Activated T-cell treated with anti-CD3 and anti-CD28 coated beads, Interleukin-2, amount 50 U/mL, for 24 hours (primary cell): ENCODE data around the gene PRKAR2B.

Source experiments
- DNase-seq: peaks from one replicate; pipeline ENCODE4 v3.0.0-alpha.2; 2020
- H3K27ac Mint-ChIP-seq: 2 replicates; pipeline ENCODE4 v1.8.0; 2020; ENCODE audit warnings: mild to moderate bottlenecking, mixed read lengths
- H3K27me3 Mint-ChIP-seq: 2 replicates; pipeline ENCODE4 v1.8.0; 2020; ENCODE audit warnings: mixed read lengths
- H3K36me3 Mint-ChIP-seq: 2 replicates; pipeline ENCODE4 v1.8.0; 2020; ENCODE audit warnings: low read depth, mixed read lengths
- H3K4me1 Mint-ChIP-seq: 2 replicates; pipeline ENCODE4 v1.8.0; 2020; ENCODE audit warnings: low read depth, mixed read lengths
- H3K4me3 Mint-ChIP-seq: 2 replicates; pipeline ENCODE4 v1.8.0; 2020; ENCODE audit warnings: mild to moderate bottlenecking, moderate library complexity, mixed read lengths
- H3K9me3 Mint-ChIP-seq: 2 replicates; pipeline ENCODE4 v1.8.0; 2020; ENCODE audit warnings: mixed read lengths

The PRKAR2B gene

GRCh38 chr7:107187774-107188173 lies 143.3 kb downstream of the PRKAR2B start:
- peak overlapping the region; percentile 63 for H3K27ac Mint-ChIP-seq
- peaks cover 84% of the 10 kb centered on the region for H3K36me3 Mint-ChIP-seq
- H3K9me3 Mint-ChIP-seq = no peaks in the 10 kb centered on the region
- DNase-seq = no peak
- no peak overlapping the region for H3K4me3 Mint-ChIP-seq
- H3K4me1 Mint-ChIP-seq = peaks cover 16% of the 10 kb centered on the region
- H3K27me3 Mint-ChIP-seq = no peaks in the 10 kb centered on the region

- DNase-seq = no peak
- Mint-ChIP-seq H3K36me3 (peaks cover 80% of the 10 kb centered on the region), H3K27me3 (no peaks in the 10 kb centered on the region), H3K27ac (no peak overlapping the region), H3K4me1 (peaks cover 7% of the 10 kb centered on the region), H3K9me3 (no peaks in the 10 kb centered on the region), H3K4me3 (no peak overlapping the region)
Observed at GRCh38 chr7:107190090-107190489, 145.6 kb downstream of the PRKAR2B start.

- H3K4me1 Mint-ChIP-seq = peaks cover 4% of the 10 kb centered on the region
- peak overlapping the region; percentile 74 for H3K27ac Mint-ChIP-seq
- H3K36me3 Mint-ChIP-seq = peaks cover 75% of the 10 kb centered on the region
- no peak overlapping the region for H3K4me3 Mint-ChIP-seq
- DNase-seq = no peak
- H3K9me3 Mint-ChIP-seq = no peaks in the 10 kb centered on the region
- H3K27me3 Mint-ChIP-seq = no peaks in the 10 kb centered on the region
Observed at GRCh38 chr7:107194052-107194451, 149.5 kb downstream of the PRKAR2B start.

- Mint-ChIP-seq H3K4me3 (no peak overlapping the region), H3K27me3 (no peaks in the 10 kb centered on the region), H3K9me3 (no peaks in the 10 kb centered on the region), H3K4me1 (peaks cover 3% of the 10 kb centered on the region), H3K27ac (peak overlapping the region; percentile 80), H3K36me3 (peaks cover 78% of the 10 kb centered on the region)
- no peak for DNase-seq
Observed at GRCh38 chr7:107196834-107197610, 152.5 kb downstream of the PRKAR2B start.

DNA sequence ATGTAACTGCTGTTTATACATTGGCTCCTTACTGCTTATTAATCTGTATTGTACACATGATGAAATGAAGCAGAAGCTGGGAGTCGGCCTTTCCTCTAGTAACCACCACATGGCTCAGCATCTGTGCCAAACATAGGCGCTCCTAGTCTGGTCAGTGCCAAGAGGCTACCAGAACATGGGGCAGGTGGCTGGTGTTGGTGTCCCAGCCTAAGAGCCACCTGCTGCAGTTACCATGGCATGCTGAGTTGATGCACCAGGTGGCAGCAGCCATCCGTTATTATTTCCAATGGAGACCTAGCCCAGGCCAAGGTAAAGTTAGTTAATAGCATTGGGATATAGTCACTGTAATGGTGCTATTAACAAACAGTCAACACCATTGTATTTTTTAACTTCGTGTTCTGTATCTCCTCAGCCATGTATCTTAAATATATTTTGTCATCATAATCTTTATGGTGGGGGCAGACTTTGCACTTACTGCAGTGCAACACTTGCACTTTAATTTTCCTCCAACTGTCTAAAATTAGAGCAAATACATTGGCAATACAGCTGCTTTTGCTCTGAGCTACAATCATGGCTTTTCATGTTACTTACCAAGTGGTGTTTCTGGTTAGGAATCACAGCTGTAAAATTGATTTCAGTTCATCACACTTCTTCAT lies 157.4 kb downstream of the PRKAR2B start:
- H3K27me3 Mint-ChIP-seq = no peaks in the 10 kb centered on the region
- peaks cover 92% of the 10 kb centered on the region for H3K36me3 Mint-ChIP-seq
- no peaks in the 10 kb centered on the region for H3K4me1 Mint-ChIP-seq
- DNase-seq = peak; percentile 44
- H3K9me3 Mint-ChIP-seq = no peaks in the 10 kb centered on the region
- peak overlapping the region; percentile 56 for H3K27ac Mint-ChIP-seq
- H3K4me3 Mint-ChIP-seq = no peak overlapping the region

DNA sequence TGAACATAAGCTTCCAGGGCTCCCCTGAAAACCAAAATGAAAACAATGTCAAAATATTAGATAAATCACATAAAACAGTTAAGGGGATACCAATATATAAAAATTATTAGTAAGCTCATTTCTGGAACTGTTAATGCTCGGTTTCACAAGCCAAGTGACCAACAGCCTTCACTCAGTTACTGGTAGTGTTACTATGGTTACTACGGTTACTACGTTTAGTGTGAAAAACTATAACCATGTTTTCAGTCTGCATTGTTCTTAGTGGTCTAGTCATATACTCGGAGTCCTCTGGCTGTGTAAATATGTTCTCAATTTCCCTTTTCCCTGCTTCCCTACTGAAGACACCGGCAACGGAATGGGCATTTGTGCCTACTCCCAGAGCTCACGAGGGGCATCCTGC lies 159.1 kb downstream of the PRKAR2B start:
- no peak overlapping the region for H3K4me3 Mint-ChIP-seq
- H3K27ac Mint-ChIP-seq = peak overlapping the region; percentile 18
- H3K4me1 Mint-ChIP-seq = no peaks in the 10 kb centered on the region
- peaks cover 94% of the 10 kb centered on the region for H3K36me3 Mint-ChIP-seq
- no peaks in the 10 kb centered on the region for H3K27me3 Mint-ChIP-seq
- no peak for DNase-seq
- no peaks in the 10 kb centered on the region for H3K9me3 Mint-ChIP-seq

DNA sequence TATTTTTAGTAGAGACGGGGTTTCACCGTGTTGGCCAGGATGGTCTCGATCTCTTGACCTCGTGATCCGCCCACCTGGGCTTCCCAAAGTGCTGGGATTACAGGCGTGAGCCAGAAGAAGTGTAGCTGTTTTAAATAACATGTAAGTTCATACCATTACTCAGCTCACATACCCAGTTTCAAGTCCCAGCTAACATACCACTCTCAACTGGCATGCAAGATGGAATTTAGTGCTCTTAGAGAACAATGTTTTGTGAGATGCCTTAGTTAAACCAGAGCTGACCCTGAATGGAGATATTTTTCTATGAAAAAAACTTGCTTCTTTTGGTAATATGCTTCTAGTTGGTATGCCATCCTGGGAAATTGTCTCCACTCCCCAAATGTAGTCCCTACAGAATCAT lies 161.6 kb downstream of the PRKAR2B start:
- H3K9me3 Mint-ChIP-seq = no peaks in the 10 kb centered on the region
- peaks cover 94% of the 10 kb centered on the region for H3K36me3 Mint-ChIP-seq
- no peak overlapping the region for H3K4me3 Mint-ChIP-seq
- no peak for DNase-seq
- H3K4me1 Mint-ChIP-seq = no peaks in the 10 kb centered on the region
- H3K27ac Mint-ChIP-seq = no peak overlapping the region
- no peaks in the 10 kb centered on the region for H3K27me3 Mint-ChIP-seq

- Mint-ChIP-seq H3K4me1 (no peaks in the 10 kb centered on the region), H3K36me3 (peaks cover 94% of the 10 kb centered on the region), H3K27ac (no peak overlapping the region), H3K4me3 (no peak overlapping the region), H3K9me3 (no peaks in the 10 kb centered on the region), H3K27me3 (no peaks in the 10 kb centered on the region)
- DNase-seq = no peak
Observed at GRCh38 chr7:107206706-107207105, 162.2 kb downstream of the PRKAR2B start.

DNA sequence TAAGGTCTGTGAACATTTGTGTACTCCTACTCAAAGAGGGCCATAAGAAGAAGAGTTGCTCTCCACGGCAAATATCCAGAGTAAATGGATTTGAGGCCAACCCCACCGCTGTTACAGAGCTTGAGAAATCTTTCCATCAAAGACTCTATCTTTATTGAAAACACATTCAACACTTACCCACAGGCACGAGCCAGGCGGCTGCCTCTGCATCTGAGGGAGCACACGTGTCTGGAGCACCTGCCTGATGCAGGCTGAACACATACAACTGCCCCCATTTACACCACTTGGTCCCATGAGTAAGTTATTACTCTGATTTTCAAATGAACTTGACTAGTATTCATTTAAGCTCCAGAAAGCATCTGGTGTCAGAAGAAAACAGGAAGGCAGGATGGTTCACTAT lies 163.0 kb downstream of the PRKAR2B start:
- Mint-ChIP-seq H3K27me3 (no peaks in the 10 kb centered on the region), H3K36me3 (peaks cover 89% of the 10 kb centered on the region), H3K9me3 (no peaks in the 10 kb centered on the region), H3K4me3 (no peak overlapping the region), H3K4me1 (peaks cover 1% of the 10 kb centered on the region), H3K27ac (peak overlapping the region; percentile 26)
- no peak for DNase-seq

GRCh38 chr7:107208024-107208521 lies 163.6 kb downstream of the PRKAR2B start:
- H3K4me3 Mint-ChIP-seq = no peak overlapping the region
- H3K27ac Mint-ChIP-seq = peak overlapping the region; percentile 26
- H3K36me3 Mint-ChIP-seq = peaks cover 89% of the 10 kb centered on the region
- H3K4me1 Mint-ChIP-seq = peaks cover 4% of the 10 kb centered on the region
- H3K27me3 Mint-ChIP-seq = no peaks in the 10 kb centered on the region
- H3K9me3 Mint-ChIP-seq = no peaks in the 10 kb centered on the region
- DNase-seq = no peak

DNA sequence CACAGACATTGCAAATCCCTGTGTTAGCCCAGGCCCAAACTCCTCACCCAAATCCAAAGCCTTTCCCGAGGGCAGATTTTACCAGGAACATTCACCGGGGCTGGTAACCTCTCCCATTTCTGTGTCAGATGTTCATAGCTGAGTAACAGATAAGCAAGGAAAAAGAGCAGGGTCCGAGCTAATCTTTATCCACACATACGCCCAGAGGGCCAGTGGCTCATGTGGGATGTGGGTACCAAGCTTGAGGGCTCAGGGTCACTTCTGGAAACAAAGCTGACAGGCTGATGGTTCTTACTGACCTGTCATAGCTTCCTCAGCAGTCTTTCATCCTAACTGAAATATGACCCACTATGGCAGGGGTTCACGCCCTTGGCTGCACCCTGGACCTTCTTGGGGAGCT lies 164.1 kb downstream of the PRKAR2B start:
- Mint-ChIP-seq H3K27ac (peak overlapping the region; percentile 26), H3K4me1 (peaks cover 4% of the 10 kb centered on the region), H3K9me3 (no peaks in the 10 kb centered on the region), H3K36me3 (peaks cover 89% of the 10 kb centered on the region), H3K4me3 (no peak overlapping the region), H3K27me3 (no peaks in the 10 kb centered on the region)
- no peak for DNase-seq

DNA sequence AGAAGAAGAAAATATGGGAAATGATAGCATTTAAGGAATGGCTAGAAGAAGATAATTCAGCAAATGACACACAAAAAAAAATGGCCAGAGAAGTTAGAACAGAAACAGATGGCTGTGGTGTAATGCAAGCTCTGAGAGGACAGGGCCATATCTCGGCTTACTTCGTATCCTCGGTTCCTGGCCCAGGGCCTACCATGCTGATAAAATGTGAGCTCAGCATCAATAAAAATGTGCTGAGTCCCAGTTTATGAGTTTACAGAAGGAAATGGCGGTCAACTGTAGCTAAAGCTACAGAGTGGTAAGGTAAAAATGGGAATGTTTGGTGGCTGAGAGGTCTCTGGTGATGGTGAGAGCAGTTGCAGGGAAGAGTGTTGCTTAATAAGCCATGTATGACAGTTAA lies 165.1 kb downstream of the PRKAR2B start:
- DNase-seq = no peak
- Mint-ChIP-seq H3K27me3 (no peaks in the 10 kb centered on the region), H3K4me3 (no peak overlapping the region), H3K9me3 (peaks cover 3% of the 10 kb centered on the region), H3K27ac (peak overlapping the region; percentile 50), H3K4me1 (peaks cover 4% of the 10 kb centered on the region), H3K36me3 (peaks cover 85% of the 10 kb centered on the region)

DNA sequence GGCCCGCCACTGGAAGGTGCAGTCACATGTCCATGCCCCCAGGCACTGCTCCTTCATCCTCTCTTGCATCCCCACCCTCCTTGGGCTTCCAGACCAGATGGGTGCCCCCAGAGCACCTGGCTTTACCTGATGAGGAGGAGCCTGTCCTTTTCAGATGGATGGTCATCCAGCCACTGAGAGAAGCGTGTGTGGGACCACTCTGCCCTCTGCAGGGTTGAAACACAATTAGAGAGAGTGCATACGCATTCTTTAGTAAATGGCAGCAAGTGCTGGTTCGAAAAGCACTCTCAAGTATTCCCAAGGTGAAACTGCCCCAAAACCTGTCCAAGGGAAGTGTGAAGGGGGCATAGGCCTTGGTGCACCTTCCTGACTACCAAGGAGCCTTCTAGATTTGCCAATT lies 165.9 kb downstream of the PRKAR2B start:
- peaks cover 4% of the 10 kb centered on the region for H3K4me1 Mint-ChIP-seq

More for the DNA sequence above, 165.9 kb downstream of the PRKAR2B start:
- no peak for DNase-seq
- Mint-ChIP-seq H3K27me3 (no peaks in the 10 kb centered on the region), H3K36me3 (peaks cover 84% of the 10 kb centered on the region), H3K4me3 (no peak overlapping the region), H3K9me3 (peaks cover 5% of the 10 kb centered on the region), H3K27ac (no peak overlapping the region)
